ENCODE results near the gene FAM20C. TPM values are rescaled to one million over a fixed set of nuclear protein-coding genes. Genes with fewer than 3 reads are reported as not detected.

The FAM20C gene
- total and polyA plus RNA-seq, 7 donors = 15.6 to 47.6 (median 28.1) TPM

DNA sequence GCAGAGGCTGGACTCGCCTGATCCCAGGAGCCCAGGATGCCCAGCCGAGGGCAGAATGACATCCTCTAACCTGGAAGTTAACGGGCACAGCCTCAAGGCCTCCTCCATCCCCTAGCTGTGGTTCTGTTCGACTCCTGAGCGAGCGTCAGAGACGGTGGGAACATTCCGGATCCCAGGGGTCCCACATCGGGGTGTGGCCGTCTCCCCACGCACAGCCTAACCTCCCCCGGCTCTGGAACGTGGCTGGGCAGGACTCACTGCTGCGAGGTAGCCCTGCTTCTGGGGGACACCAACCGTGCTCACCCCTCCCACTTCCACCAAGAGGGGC, 106.0 kb downstream of the FAM20C start:
- Histone ChIP-seq H3K27ac (no peak overlapping the region), H3K4me3 (no peak overlapping the region), H3K4me1 (no peaks in the 10 kb centered on the region), H3K9me3 (no peaks in the 10 kb centered on the region), H3K27me3 (ENCODE audit: insufficient read depth in 3 of 3, low read length in 2 of 3) (peaks cover 0 to 26% (median 12%) of the 10 kb centered on the region in 3 donors), H3K36me3 (ENCODE audit: insufficient read depth in 1 of 2, low read depth in 1 of 2) (no peaks in the 10 kb centered on the region)
- no peak for ATAC-seq
- WGBS, 3 donors = 62 to 67% (median 64%) methylated on average over 15 of the region's 15 CpGs
- TF ChIP-seq CTCF (IDR thresholded peaks at IDR 0.05) = no peak
- intact Hi-C loops (cut with DNase I) = no loop called here
- no peak for DNase-seq

DNA sequence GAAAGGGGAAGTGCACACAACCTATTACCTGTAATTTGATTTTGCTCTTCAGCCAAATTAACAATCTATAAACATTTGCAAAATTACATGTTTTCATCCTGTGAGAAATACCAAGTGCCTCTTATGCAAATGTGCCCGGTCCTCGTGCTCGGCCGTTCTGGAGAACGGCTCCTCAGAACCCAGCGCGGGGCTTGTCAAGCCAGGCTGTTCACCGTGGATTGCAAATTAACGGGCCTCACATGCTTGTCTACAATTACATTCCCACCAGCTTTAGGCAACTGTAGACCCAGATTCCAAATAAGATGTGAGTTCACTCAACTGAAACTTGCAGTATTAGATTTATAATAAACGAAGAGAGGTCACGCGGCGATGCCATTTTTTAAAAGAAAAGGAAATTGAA, 106.4 kb downstream of the FAM20C start:
- peaks cover 0 to 22% (median 12%) of the 10 kb centered on the region in 3 donors for H3K27me3 ChIP-seq (ENCODE audit: insufficient read depth in 3 of 3, low read length in 2 of 3)
- H3K4me3 ChIP-seq = no peak overlapping the region
- no peaks in the 10 kb centered on the region for H3K36me3 ChIP-seq (ENCODE audit: insufficient read depth in 1 of 2, low read depth in 1 of 2)
- no peaks in the 10 kb centered on the region for H3K9me3 ChIP-seq
- H3K27ac ChIP-seq = no peak overlapping the region
- no peak for TF ChIP-seq CTCF (IDR thresholded peaks at IDR 0.05)
- no peaks in the 10 kb centered on the region for H3K4me1 ChIP-seq
- no peak for DNase-seq
- 56 to 65% (median 57%) methylated on average over 13 of the region's 13 CpGs for WGBS, 3 donors
- intact Hi-C loops (cut with DNase I) = no loop called here
- ATAC-seq = no peak

GRCh38 chr7:299169-299568, 106.8 kb downstream of the FAM20C start:
- intact Hi-C loops (cut with DNase I) = no loop called here
- H3K27me3 ChIP-seq (ENCODE audit: insufficient read depth in 3 of 3, low read length in 2 of 3) = peaks cover 0 to 18% (median 11%) of the 10 kb centered on the region in 3 donors
- WGBS, 3 donors = 84 to 92% (median 85%) methylated on average over 15 of the region's 15 CpGs
- ATAC-seq (no peak), DNase-seq (no peak)
- no peak overlapping the region for H3K4me3 ChIP-seq
- no peak overlapping the region for H3K27ac ChIP-seq
- H3K36me3 ChIP-seq (ENCODE audit: insufficient read depth in 1 of 2, low read depth in 1 of 2) = no peaks in the 10 kb centered on the region
- TF ChIP-seq CTCF (IDR thresholded peaks at IDR 0.05) = no peak
- H3K9me3 ChIP-seq = no peaks in the 10 kb centered on the region
- H3K4me1 ChIP-seq = no peaks in the 10 kb centered on the region

GRCh38 chr7:299628-300027, 107.3 kb downstream of the FAM20C start:
- 91 to 94% (median 93%) methylated on average over 16 of the region's 16 CpGs for WGBS, 3 donors
- Histone ChIP-seq H3K9me3 (no peaks in the 10 kb centered on the region), H3K27me3 (ENCODE audit: insufficient read depth in 3 of 3, low read length in 2 of 3) (peaks cover 0 to 16% (median 10%) of the 10 kb centered on the region in 3 donors), H3K4me3 (no peak overlapping the region), H3K36me3 (ENCODE audit: insufficient read depth in 1 of 2, low read depth in 1 of 2) (no peaks in the 10 kb centered on the region), H3K27ac (no peak overlapping the region), H3K4me1 (no peaks in the 10 kb centered on the region)
- TF ChIP-seq CTCF (IDR thresholded peaks at IDR 0.05) = no peak
- intact Hi-C loops (cut with DNase I) = loop anchor here in 1 of 2 donors (10.0 kb wide), 1 partner anchor 65 kb away; no protein-coding TSS in a partner anchor
- DNase-seq (no peak), ATAC-seq (no peak)

GRCh38 chr7:300048-300447, 107.7 kb downstream of the FAM20C start:
- no peak for DNase-seq
- no peak overlapping the region for H3K4me3 ChIP-seq
- intact Hi-C loops (cut with DNase I) = loop anchor here in 1 of 2 donors (10.0 kb wide), 1 partner anchor 65 kb away; no protein-coding TSS in a partner anchor
- peaks cover 0 to 11% (median 10%) of the 10 kb centered on the region in 3 donors for H3K27me3 ChIP-seq (ENCODE audit: insufficient read depth in 3 of 3, low read length in 2 of 3)
- no peaks in the 10 kb centered on the region for H3K36me3 ChIP-seq (ENCODE audit: insufficient read depth in 1 of 2, low read depth in 1 of 2)
- H3K27ac ChIP-seq = no peak overlapping the region
- ATAC-seq = no peak
- H3K9me3 ChIP-seq = no peaks in the 10 kb centered on the region
- H3K4me1 ChIP-seq = no peaks in the 10 kb centered on the region
- WGBS, 3 donors = 83 to 86% (median 84%) methylated on average over 10 of the region's 10 CpGs
- no peak for TF ChIP-seq CTCF (IDR thresholded peaks at IDR 0.05)

All from psoas muscle (tissue), 8 donors.